GM19463 (cell line): ENCODE measurements around the gene RALA.
A peak's percentile ranks its signal among the peaks of the same experiment; 100 is the strongest.

Experiments used
- ATAC-seq: cut with Tn5 transposase; IDR thresholded peaks from one replicate; pipeline ENCODE4 v1.9.1; 2021; ENCODE audit warnings: mild to moderate bottlenecking, moderate library complexity; ENCODE audit not compliant: unreplicated experiment

Gene RALA

DNA sequence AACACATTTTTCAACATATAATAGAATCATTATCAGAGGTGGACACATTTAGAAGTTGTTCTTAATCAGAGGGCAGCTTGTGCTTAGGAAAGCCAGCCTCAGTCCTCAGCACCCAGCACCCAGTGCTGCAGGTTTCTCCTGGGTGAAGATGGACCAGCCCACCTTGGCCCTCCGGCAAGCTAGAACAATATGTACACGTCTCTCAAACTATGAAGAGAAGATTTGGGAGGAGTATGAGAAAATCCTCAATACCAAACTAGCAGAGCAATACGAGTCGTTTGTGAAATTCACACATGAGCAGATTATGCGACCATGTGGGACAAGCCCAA is 13.5 kb upstream of the RALA start:
- no peak for ATAC-seq

DNA sequence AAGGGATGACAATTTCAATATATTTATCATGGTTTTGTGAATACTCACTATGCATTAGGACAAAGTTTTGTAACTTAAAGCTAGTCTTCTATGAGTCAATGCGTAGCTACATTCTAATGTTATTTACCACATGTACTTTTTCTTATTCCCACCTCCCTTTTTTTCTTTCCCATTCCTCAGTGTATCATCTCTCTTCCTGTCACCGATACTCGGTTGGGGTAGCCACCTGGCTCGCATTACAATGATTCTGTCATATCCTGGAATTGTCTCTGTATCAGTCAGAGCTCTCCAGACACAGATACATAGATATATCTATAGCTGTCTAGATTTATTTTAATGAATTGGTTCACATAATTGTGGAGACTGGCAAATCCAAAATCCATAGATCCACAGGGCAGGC is 9.8 kb upstream of the RALA start:
- ATAC-seq = no peak

DNA sequence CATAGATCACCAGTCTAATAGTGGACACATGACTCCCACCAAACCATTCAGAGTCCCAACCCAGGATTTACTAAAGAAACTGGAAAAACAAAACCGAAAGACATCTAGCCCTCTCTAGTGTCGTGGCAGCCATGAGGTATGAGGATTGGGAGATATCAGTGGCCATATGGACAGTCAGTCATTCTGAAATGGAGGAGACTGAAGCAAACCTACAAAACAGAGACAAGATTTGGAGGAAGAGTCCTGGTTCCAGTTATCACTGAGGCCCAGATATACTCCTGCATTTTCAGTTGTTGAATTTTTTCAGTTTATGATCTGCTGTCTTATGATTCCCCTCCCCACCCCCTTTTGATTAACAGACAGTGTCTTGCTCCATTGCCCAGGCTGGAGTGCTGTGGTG is 9.1 kb upstream of the RALA start:
- no peak for ATAC-seq

DNA sequence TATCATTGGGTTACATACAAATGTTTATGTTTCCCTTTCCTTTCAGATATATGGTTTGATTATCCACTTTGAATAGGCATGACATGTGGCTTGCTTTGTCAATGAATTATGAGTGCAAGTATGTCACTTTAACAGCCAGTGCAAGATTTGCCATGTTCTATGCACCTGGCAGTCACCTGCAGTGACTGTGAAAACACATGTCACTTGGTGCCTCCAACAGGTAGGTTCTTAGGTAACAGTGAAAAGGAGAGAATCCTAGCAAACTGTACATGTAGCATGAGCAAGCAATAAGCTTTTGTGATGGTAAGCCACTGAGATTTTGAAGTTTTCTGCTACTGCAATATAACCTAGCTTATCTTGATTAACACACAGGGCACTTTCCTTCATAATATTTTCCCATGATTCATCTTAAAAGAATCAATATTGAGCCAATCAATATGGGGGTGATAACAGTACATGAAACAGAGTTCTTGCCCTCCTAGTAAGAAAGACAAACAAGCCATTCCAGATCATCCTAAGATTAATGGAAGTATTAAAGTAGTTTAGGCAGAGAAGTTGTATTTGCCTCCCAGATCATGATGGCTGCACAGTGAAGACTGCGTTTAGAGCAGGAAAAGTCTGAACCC is 7.9 kb upstream of the RALA start:
- ATAC-seq = no peak

DNA sequence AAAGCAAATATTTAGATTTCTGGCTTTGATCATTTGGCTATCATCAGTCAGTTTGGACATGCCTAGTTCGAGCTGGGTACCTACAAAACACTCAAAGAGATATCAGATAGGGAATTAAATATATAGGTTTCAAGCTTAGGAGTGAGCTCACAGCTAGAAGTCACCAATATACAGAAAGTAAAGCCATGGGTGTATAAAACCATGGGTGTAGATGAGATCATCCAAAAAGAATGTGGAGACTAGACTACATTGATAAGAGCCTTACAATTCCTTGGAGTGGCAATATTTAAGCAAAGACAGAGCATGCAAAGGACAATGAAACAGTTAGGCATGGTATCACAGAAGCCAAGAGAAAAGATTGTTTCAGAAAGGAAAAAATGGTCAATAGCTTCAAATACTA is 7.2 kb upstream of the RALA start:
- ATAC-seq = no peak

DNA sequence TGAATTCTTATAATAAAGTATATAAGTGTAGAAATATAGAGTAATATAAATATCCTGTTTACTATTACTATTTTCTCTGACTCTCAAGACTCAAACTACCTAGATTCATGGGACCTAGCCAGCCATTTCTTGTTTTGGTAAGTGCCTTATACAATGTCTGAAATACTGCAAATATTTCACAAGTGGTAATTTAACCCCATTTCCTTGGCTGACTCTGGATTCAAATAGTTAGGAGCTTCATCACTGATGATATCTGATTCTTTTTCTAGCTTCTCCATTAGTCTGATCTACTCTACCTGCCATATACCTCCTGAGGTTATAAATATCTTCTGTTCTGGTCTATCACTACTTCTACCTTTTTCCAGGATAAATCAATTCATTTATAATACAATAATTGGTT is 6.4 kb upstream of the RALA start:
- no peak for ATAC-seq

DNA sequence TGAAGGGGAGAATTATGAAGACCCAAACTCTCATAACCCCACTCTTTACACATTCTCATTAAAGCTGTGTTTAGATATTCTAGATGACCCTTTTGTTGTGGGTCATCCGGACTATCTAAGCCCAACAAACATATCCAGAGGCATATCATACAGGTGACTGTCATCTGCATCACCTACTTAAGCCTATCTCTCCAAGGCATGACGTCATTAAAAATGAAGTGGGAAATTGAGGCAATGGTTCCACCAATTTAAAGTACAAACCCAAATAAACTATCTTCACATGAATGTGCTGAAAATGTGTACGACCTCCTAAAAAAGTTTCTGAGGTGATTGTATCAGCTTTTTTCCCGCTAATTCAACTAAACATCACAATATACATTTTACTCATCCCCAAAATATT is 4.5 kb upstream of the RALA start:
- no peak for ATAC-seq

DNA sequence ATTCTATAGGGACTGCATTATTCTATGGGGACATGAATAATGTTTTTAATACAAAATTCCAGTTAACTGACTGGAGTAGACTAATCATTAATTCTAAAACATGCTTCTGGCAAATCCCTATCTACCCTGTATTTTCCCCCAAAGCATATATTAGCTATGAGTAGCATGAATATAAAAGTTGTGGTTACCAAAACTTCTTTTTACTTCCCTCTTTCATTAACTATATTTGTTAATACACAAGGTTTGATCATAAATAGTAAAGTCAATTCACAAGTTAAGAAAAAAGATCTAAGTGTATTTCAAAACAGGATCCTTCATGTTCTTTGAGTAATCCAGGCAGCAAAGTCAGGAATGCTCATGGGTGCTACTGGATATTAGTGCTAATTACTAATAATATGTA is 2.9 kb upstream of the RALA start:
- no peak for ATAC-seq

DNA sequence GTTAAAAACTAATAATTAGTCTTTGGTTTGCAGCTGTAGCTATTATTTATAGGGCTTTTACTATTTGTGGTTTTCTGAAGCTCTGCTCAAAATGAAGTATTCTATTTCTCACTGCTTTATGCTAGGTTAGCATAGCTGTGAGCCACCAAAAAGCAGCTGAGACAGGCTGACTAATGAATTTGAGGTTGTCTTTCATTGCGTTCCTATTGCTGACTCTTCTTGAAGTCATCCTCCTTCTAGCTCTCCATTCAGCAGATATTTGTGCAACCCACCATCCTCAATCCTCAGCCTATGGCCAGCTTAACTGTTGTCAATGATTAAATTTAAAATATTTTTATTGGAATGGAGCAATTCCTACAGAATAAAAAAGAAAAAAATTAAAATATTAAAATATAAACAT is 2.1 kb upstream of the RALA start:
- ATAC-seq = no peak

DNA sequence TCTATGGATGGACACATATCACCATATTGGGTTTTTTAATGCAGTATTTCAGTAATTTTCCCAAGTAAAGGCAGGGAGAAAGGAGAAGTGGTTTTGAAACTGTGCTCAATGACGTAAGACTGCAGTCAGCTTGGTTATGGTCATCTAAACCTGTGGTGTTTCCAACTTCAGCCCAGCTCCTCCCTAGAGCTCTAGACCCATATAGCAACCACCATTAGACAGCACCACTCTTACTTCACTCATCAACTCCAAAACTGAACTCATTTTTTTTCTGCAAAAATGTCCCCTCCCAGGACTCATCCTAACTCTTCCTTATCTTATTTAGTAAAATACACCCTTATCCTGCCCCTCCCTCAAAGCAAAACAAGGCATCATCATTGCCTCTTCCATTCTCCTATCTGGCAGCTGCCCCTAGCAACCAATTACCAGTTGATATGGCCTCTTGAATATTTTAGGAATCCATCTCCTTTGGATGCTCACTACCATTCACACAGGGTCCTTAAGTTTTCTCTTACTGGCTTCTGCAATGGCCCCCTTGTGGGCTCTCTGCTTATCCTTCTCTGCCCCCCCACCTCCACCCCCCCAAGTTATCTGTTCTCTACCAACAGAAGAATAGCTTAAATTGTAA is 1.5 kb upstream of the RALA start:
- ATAC-seq = no peak

DNA sequence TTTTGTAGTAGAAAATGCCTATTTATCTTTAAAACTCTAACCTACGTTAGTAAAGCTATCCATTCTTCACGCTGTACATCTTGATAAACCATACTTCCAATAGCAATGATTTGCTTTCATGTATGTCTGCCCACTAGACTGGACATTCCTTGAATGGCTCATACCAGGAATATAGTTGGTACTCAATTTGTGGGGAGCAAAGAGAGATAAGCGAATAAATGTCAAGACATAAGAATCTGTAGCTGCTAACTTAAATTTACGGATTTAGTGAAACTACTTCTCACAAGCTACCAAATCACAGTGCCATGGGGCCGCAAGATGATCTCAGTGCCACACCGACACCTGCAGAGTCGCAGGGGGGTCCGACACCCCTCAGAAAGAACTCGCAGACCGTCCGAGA is 763 bp upstream of the RALA start:
- no peak for ATAC-seq

DNA sequence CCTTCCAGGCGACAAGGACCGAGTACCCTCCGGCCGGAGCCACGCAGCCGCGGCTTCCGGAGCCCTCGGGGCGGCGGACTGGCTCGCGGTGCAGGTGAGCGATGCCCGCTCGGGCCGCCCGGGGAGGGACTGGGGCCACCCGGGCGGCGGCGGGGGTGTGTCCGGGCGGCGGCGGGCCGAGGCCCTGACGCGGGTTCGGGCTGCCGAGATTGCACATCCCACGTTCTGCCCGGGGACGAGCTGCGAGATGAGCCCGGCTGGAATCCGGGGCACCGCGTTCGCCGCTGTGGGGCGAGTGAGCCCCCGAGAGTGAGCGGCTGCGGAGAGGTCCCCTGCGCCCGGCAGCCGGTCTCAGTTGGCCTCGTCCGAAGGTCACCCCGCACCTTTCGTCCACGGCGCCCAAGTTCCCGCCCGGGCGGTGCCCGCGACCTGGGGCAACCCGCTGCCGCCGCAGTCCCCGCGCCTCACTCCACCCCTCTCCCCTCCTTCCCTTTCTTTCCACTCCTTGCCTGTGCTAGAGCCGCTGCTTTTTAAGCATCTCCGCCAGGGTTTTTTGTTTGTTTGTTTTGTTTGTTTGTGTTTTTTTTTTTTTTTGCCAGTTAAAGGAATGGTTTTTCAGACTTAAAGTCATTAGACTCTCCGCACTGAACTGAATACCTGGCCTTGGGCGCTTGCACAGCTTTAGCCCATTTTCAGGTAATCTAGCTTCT is 515 bp downstream of the RALA start:
- peak; percentile 42 for ATAC-seq

DNA sequence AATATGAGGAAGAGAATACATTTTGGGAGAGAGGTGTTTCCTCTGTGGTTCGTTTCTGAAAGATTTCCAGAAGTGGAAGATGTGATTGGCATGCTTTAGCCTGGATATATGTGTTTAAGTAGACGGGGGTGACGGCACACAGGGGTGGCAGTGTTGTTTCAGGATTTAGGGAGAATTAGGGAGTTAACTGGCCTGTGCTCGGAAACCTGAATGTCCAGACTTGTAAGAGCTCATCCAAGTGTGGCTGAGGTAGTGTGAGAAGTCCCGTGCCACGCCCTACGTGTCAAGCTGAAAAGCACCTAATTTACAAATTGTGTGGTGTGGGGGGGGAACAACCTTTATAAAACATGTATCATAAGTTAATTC is 1.1 kb downstream of the RALA start:
- no peak for ATAC-seq

DNA sequence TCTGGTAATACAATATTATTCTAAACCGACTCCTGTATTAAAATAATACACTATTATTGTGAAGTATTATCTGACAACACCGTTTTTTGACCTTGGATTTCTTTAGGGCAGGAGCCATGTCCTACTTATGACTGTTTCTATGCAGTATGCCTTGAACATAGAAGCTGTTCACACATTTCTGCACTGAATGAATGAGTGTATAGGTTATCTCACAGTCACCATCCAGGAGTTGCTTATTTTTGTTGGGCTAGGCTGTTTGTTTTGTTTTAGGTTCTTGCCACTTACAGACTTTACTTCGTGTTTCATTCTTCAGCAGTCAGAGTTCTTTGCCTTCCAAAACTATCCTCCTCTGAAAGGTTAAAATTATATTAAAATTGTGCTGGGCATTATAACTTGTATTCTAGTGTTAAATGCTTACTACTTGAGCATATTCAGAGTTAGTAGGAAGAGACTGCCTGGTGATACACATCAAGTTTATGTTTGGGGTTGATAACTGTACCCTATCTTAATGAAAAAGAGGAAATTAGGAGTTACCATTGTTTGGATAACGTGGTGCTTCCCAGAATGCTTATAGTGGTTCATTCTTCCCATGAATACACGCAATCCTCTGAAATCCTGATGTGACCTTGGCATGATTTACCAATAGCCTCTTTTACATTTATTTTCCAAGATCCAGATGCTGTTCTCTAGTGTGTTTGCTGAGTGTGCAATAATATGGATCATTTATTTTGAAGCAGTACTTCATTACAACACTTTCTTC is 1.7 kb downstream of the RALA start:
- ATAC-seq = no peak

DNA sequence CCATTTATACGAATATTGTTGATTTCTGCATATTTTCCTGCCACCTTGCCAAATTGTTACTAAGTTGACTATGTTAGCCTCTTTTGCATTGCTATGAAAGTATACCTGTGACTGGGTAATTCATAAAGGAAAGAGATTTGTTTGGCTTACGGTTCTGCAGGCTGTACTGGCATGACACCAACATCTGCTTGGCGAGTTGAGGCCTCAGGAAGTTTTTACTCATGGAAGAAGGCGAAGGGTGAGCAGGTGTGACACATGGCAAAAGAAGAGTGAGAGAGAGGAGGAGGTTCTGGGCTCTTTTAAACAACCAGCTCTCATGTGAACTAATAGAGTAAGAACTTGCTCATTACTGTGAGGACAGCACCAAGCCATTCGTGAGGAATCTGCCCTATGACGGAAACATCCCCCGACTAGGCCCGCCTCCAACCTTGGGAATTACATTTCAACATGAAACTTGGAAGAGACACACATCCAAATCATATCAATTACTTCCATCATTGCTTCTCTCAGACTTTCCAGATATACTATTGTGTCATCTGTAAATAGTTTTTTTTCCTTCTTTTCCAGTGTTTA is 8.4 kb downstream of the RALA start:
- no peak for ATAC-seq

DNA sequence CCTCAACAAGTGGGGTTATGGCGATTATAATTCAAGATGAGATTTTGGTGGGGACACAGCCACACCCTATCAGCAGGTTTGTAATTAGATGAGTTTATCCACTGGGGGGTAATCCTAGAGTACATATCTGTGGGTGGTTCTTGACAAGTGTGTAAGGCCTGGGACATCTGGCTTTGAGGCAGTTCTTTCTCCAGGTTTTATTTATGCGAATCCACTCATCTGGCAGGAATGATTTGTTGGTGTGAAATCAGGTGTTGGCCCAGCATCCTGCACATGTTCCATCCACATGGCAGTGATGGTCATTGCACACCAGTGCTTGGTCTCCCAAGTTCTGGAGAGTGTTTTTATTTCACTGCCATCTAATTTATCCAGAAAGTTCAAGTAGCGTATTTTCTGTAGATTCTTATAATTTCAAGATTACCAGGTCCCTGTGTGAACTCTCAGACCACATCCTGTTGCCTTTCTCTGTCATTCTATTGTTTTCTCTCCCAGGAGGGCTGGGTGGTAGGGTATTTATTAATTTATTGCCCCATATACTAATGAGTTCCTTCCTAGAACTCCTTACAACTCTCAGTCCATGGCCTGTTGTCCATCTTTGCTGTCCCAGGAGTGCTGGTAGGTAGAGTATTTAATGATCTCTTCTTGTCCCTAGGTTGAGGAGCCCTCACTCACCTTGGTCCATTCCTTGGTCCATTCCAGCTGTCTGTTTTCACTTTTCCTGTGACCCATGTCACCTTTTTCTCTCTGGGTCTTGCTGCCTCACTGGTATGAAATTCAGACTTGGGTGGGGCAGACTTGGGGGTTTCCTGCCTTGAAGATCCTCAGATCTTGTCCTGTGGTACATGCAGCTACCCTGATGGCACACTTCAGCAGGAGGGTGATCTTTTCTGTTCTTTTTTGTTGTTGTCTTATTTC is 10.4 kb downstream of the RALA start:
- ATAC-seq = peak; percentile 72

DNA sequence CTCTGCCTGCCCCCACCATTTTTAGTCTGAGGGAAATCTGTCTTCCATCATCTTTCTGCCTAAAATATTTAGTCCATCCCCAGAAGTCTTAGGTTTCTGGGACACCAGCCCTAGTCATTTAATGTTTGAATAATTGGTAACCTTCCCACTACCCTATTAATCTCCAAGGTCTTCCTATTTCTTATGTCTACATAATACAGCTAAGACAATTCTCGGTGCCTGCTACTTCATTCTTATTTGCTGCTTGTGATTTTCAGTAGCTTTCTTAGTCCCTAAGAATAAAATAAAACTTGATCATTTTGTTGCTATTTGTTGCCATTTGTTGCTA is 11.1 kb downstream of the RALA start:
- no peak for ATAC-seq

DNA sequence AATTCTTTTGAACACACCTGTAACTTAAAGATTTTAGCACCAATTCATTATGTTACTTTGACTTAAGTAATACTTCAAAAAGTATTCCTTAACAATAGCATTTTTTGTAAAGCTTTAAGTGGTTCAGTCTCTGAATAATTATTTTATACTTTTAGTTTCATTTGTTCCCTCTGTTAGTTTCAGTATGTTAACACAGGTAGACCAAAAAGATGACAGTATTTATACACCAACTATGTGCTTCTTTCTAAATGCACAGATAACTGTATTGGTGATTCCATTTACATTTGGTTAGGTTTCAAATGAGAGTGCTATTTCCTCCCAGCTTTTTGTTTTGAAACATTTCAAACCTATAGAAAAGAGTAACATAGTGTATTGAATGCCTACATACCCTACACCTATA is 14.0 kb downstream of the RALA start:
- ATAC-seq = no peak

DNA sequence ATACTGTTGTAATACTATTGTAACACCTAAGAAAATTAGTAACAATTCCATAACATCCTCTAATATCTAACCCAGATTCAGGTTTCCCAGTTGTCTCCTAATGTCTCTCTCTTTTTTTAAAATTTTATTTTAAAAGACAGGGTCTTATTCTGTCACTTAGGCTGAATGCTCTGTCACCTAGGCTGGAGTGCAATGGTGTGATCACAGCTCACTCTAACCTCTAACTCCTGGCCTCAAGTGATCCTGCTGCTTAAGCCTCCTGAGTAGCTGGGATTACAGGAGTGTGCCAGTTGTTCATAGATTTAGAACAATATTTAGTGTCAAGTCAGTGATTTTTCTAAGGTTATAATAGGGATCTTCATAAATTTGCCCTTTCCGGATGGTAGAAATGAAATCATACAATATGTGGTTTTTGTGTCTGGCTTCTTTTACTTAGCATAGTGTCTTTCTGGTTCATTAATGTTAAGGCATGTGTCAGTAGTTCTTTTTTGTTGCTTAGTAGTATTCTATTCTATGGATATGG is 14.7 kb downstream of the RALA start:
- no peak for ATAC-seq

DNA sequence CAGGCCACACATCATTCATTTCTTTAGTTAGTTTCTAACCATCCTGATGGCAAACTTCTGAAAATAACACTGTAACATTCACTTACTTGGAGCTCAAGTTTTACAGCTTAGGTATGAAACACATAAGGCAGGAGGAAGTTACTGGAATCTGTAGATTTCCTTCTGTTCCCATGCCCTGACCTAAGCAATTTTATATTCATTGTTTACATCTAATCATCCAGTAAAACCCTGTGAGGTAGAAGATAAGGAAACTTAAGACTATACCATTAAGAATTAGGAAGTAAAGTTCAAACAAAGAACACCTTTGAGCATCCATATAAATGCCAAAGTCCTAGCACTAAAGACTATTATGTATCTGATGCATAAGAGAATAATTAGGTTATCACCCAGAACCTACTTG is 19.5 kb downstream of the RALA start:
- no peak for ATAC-seq

DNA sequence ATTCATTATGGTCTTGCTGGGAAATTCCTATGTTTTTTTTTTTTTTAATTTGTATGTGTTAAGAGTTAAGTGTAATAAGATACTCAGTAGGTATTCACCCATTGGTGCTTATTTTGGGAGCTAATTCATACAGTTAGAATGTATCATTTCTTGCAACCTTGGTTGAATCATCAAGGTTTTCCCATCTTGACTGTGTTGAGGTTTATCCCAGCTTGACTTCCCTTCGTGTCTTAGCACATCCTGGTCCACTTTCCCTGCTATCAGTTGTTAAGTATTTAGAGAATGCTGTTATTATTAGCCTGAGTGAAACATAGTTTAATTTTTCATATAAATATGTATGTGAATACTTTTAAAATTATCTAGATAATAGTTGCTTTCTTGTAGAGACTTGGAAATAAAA is 20.8 kb downstream of the RALA start:
- no peak for ATAC-seq
